HepG2 (cell line): ENCODE data around the gene HDLBP. TPM values are rescaled to one million over a fixed set of nuclear protein-coding genes. Genes with fewer than 3 reads are reported as not detected.

ENCODE experiments used
- DNMT3B ChIP-seq: conservative IDR thresholded peaks from 2 replicates; pipeline ENCODE4 v1.6.1; 2016; ENCODE audit warnings: missing biosample characterization, control low read depth
- ESRRA ChIP-seq: sonication (generic); formaldehyde crosslinking; IDR thresholded peaks from 2 replicates; pipeline ENCODE4 v1.5.1; 2020; ENCODE audit warnings: mild to moderate bottlenecking, low read depth, missing genetic modification reagents
- JDP2 ChIP-seq: sonication (generic); formaldehyde crosslinking; IDR thresholded peaks from 2 replicates; pipeline ENCODE4 v1.8.1; 2022; ENCODE audit warnings: missing genetic modification reagents, borderline replicate concordance
- KDM6A ChIP-seq: IDR thresholded peaks from 2 replicates; pipeline ENCODE4 v1.6.1; 2016; ENCODE audit warnings: low read depth
- SAP130 ChIP-seq: IDR thresholded peaks from 2 replicates; pipeline ENCODE4 v1.6.1; 2016; ENCODE audit warnings: low read depth
- SKI ChIP-seq: fragments of 450-650 bp; IDR thresholded peaks from one replicate; pipeline ENCODE4 v1.6.1; 2018; ENCODE audit warnings: mild to moderate bottlenecking; ENCODE audit not compliant: partially characterized antibody
- TFAP4 ChIP-seq: sonication (generic); IDR thresholded peaks from 2 replicates; pipeline ENCODE4 v1.6.1; 2016; ENCODE audit warnings: low read depth, borderline replicate concordance
- ZBTB40 ChIP-seq, 2 experiments: fragments of 450-650 bp in 1 of 2; sonication (generic) in 1 of 2; formaldehyde crosslinking in 1 of 2; IDR thresholded peaks; 2 replicates each; pipeline versions ENCODE4 v1.6.1 to v1.8.0; 2016 to 2022; ENCODE audit warnings: antibody characterized with exemption in 1 of 2, mild to moderate bottlenecking in 1 of 2, missing genetic modification reagents in 1 of 2
- ZNF414 ChIP-seq: sonication (generic); formaldehyde crosslinking; IDR thresholded peaks from 2 replicates; pipeline ENCODE4 v1.5.0; 2020; ENCODE audit warnings: missing genetic modification reagents
- ZNF552 ChIP-seq: sonication (generic); formaldehyde crosslinking; IDR thresholded peaks from 2 replicates; pipeline ENCODE4 v1.9.0; 2022; ENCODE audit warnings: missing genetic modification reagents, mild to moderate bottlenecking, borderline replicate concordance
- ZNF768 ChIP-seq: sonication (generic); formaldehyde crosslinking; IDR thresholded peaks from 2 replicates; pipeline ENCODE4 v1.4.0; 2020; ENCODE audit warnings: missing genetic modification reagents
- polyA plus RNA-seq, 8 experiments: library from polyadenylated mRNA; depleted of rRNA in 3 of 8; stranded (reverse) in 7 of 8; unstranded in 1 of 8; fragments of >200 nt; fragmentation: Illumina TruSeq in 4 of 8; extraction: Trizol in 4 of 8; gene quantifications; 2 replicates each; pipeline versions ENCODE4 v1.2.1 to v1.2.3, GENCODE V29; 2011 to 2016; ENCODE audit warnings: low read depth in 4 of 8, missing spikeins in 1 of 8, mixed read lengths in 1 of 8; ENCODE audit not compliant: insufficient read depth in 1 of 8
- total RNA-seq, 5 experiments: library from RNA; depleted of rRNA; stranded (reverse); fragments of >200 nt; fragmentation: Illumina TruSeq; extraction: Trizol; gene quantifications; 2 replicates each; pipeline ENCODE4 v1.2.3, GENCODE V29; 2016; ENCODE audit warnings: low read depth in 1 of 5
- TF ChIP-seq, protein P1 (sequence below): sonication (generic); formaldehyde crosslinking; IDR thresholded peaks from 2 replicates; pipeline ENCODE4 v1.4.0; 2020; ENCODE audit warnings: missing genetic modification reagents

The HDLBP gene
- total and polyA plus RNA-seq, 2 of the 13 experiments (the other 11 are each of a cell fraction or from before 2014, with no cell fraction given) = 464 to 707 TPM

DNA sequence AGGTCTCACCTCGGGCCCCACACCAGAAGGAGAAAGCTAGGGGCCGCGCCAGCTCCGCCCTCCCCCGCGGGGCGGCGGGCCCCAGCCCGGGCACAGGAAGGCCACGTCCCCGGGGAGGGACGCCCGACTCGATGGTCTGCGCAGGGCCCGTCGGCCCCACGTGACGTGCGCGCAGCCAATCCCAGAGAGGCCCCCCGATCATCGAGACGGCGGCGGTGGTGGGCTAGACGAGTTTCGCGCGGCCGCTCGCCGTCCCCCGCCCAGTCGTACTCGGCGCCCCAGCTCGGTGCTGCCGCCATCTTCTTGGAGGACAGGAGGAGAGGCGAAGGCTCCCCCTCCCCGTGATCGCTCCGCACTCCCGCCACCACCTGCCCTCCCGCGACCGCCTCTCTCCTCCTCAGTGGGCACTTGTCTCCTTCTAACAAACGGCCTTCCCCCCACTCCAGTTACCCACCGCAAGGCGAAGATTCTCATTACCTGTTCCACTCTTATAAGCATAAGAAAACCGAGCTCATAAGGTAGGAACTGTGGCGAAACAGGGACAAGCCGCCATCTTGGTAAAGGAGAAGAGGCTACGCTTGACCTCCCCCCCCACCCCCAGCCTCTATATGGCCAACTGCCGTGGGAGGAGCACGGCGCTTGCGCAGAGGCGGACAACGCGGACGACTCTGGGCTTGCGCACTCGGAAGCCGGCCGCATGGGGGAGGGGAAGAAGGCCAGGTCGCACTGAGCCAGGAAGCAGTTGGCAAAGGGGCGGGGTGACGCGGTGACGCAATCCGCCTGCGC is at the start of gene HDLBP (continued):
- TF ChIP-seq ZBTB40 (IDR thresholded peaks at IDR 0.05) (no peak), ZBTB40 (CRISPR knock-in tag; IDR thresholded peaks at IDR 0.05) (0 out of 2 replicates have a peak, but pooled peaks have one; percentile 89), ESRRA (CRISPR knock-in tag) (peak; percentile 86), JDP2 (CRISPR knock-in tag) (no peak; the same call in 1 of the 2 replicates), ZNF768 (CRISPR knock-in tag) (peak; percentile 49), SAP130 (CRISPR knock-in tag) (peak; percentile 86), DNMT3B (no peak), ZNF414 (CRISPR knock-in tag) (peak; percentile 42; the same call in 1 of the 2 replicates), KDM6A (CRISPR knock-in tag) (no peak), TFAP4 (peak; percentile 28; the same call in 1 of the 2 replicates), SKI (peak; percentile 89), ZNF552 (CRISPR knock-in tag) (peak; percentile 77; the same call in 1 of the 2 replicates)
- TF ChIP-seq, protein P1, sequence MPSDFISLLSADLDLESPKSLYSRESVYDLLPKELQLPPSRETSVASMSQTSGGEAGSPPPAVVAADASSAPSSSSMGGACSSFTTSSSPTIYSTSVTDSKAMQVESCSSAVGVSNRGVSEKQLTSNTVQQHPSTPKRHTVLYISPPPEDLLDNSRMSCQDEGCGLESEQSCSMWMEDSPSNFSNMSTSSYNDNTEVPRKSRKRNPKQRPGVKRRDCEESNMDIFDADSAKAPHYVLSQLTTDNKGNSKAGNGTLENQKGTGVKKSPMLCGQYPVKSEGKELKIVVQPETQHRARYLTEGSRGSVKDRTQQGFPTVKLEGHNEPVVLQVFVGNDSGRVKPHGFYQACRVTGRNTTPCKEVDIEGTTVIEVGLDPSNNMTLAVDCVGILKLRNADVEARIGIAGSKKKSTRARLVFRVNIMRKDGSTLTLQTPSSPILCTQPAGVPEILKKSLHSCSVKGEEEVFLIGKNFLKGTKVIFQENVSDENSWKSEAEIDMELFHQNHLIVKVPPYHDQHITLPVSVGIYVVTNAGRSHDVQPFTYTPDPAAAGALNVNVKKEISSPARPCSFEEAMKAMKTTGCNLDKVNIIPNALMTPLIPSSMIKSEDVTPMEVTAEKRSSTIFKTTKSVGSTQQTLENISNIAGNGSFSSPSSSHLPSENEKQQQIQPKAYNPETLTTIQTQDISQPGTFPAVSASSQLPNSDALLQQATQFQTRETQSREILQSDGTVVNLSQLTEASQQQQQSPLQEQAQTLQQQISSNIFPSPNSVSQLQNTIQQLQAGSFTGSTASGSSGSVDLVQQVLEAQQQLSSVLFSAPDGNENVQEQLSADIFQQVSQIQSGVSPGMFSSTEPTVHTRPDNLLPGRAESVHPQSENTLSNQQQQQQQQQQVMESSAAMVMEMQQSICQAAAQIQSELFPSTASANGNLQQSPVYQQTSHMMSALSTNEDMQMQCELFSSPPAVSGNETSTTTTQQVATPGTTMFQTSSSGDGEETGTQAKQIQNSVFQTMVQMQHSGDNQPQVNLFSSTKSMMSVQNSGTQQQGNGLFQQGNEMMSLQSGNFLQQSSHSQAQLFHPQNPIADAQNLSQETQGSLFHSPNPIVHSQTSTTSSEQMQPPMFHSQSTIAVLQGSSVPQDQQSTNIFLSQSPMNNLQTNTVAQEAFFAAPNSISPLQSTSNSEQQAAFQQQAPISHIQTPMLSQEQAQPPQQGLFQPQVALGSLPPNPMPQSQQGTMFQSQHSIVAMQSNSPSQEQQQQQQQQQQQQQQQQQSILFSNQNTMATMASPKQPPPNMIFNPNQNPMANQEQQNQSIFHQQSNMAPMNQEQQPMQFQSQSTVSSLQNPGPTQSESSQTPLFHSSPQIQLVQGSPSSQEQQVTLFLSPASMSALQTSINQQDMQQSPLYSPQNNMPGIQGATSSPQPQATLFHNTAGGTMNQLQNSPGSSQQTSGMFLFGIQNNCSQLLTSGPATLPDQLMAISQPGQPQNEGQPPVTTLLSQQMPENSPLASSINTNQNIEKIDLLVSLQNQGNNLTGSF = no peak; the same call in 1 of the 2 replicates
